Ovary (tissue), 9 donors: Measurements from ENCODE around the gene LRRC27. TPM values are rescaled to one million over a fixed set of nuclear protein-coding genes. Genes with fewer than 3 reads are reported as not detected.

Experiments used
- DNase-seq, 5 donors: peaks; one replicate each; pipeline ENCODE4 v3.0.0-alpha.2; 2019 to 2020
- H3K27ac ChIP-seq, 2 donors: fragments of 200-600 bp; one replicate each; pipeline versions ENCODE4 v1.5.1 to v1.8.0; 2019 to 2022
- H3K27me3 ChIP-seq: fragments of 200-600 bp; one replicate; pipeline ENCODE4 v1.8.0; 2022
- H3K36me3 ChIP-seq: fragments of 200-600 bp; sonication (generic); one replicate; pipeline ENCODE4 v1.5.1; 2019
- H3K4me1 ChIP-seq: one replicate; pipeline ENCODE4 v1.8.1; 2013; ENCODE audit warnings: mild to moderate bottlenecking, moderate library complexity; ENCODE audit not compliant: insufficient read depth
- H3K4me3 ChIP-seq: fragments of 200-600 bp; sonication (generic); one replicate; pipeline ENCODE4 v1.5.1; 2017
- H3K9me3 ChIP-seq, 2 donors: fragments of 200-600 bp in 1 of 2; sonication (generic) in 1 of 2; one replicate each; pipeline versions ENCODE4 v1.5.1 to v1.8.1; 2013 to 2019; ENCODE audit warnings: mild to moderate bottlenecking in 1 of 2, moderate library complexity in 1 of 2
- EP300 ChIP-seq: sonication (generic); formaldehyde crosslinking; IDR thresholded peaks from one replicate; pipeline ENCODE4 v1.6.1; 2017; ENCODE audit warnings: antibody characterized with exemption
- POLR2A ChIP-seq: fragments of 450-650 bp; IDR thresholded peaks from one replicate; pipeline ENCODE4 v1.6.1; 2017; ENCODE audit warnings: antibody characterized with exemption, mild to moderate bottlenecking, moderate library complexity
- WGBS, 3 donors: extraction: QIAGEN DNeasy Blood & Tissue Kit in 1 of 3; methylation state at CpG; one replicate each; pipeline versions ENCODE4 v1.1.5 to v1.1.7; 2013 to 2017; 5-methylcytosine and 5-hydroxymethylcytosine counted together
- intact Hi-C, 4 donors: fragments of 100-400 bp; cut with DNase I; formaldehyde crosslinking; loops; one replicate each; pipeline versions ENCODE4 v1.11.0 to v1.15.1; 2022 to 2023
- polyA plus RNA-seq, 2 donors: library from polyadenylated mRNA; stranded (reverse); fragments of 200-250 nt in 1 of 2; fragments of 350-450 nt in 1 of 2; fragmentation: Illumina TruSeq in 1 of 2; extraction: RNeasy Lipid Tissue Mini Kit (QIAGEN cat#74804) in 1 of 2; gene quantifications; one replicate each; pipeline ENCODE4 v1.2.3, GENCODE V29; 2013 to 2014
- total RNA-seq, 7 donors: library from RNA; depleted of rRNA in 2 of 7; stranded (reverse); fragments of >200 nt in 2 of 7; fragmentation: NEBNext Ultra II Directional in 3 of 7; extraction: Animal tissue kit (Norgen Biotek cat#: 25700) in 3 of 7; gene quantifications; one replicate each; pipeline versions ENCODE4 v1.1.0 to v1.2.4, GENCODE V29; 2016 to 2023
- TF ChIP-seq, protein P1 (sequence below), 3 donors: fragments of 450-650 bp in 2 of 3; fragments of 200-600 bp in 1 of 3; IDR thresholded peaks; one replicate each; pipeline versions ENCODE4 v1.5.1 to v1.8.0; 2016 to 2022; ENCODE audit warnings: antibody characterized with exemption in 3 of 3, mild to moderate bottlenecking in 1 of 3
- donor health status: DM: no; HTN: no; CAD: no; lungs with moderate emphysema.
- donor health status: DM: no; HTN: no; CAD: no.
- donor health status: Bipolar disorder and iron deficiency.
- donor health status: DM: yes; HTN: yes; CAD: no.
- donor health status: DM: no; HTN: no; CAD: no.
- donor health status: DM: yes; HTN: yes; CAD: no.

Gene LRRC27
- total and polyA plus RNA-seq, 9 donors, result 7.4 to 12.3 (median 9.3) TPM

DNA sequence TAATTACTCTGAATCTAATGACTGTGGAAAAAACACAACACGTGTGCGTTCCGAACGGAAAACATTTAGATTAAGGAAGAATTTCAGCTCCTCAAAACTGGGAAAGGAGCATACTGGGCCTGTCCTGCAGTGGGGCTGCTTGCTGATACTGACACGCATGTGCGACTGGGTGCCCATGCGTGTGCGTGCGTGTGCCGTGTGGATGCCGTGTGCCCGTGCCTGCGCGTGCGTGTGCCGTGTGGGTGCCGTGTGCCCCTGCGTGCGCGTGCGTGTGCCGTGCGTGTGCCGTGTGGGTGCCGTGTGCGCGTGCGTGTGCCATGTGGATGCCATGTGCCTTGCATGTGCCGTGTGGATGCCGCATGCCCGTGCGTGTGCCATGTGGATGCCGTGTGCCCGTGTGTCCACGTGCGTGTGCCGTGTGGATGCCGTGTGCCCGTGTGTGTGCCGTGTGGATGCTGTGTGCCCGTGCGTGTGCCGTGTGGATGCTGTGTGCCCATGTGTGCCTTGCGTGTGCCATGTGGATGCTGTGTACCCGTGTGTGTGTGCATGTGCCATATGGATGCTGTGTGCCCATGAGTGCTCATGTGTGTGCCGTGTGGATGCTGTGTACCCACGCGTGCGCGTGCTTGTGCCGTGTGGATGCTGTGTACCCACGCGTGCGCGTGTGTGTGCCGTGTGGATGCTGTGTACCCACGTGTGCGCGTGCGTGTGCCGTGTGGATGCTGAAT, 93.2 kb downstream of the LRRC27 start:
- no peak overlapping the region for H3K4me3 ChIP-seq
- WGBS, 3 donors, result 93 to 95% (median 94%) methylated on average over 61 of the region's 61 CpGs
- H3K27ac ChIP-seq, result no peak overlapping the region
- TF ChIP-seq, protein P1, sequence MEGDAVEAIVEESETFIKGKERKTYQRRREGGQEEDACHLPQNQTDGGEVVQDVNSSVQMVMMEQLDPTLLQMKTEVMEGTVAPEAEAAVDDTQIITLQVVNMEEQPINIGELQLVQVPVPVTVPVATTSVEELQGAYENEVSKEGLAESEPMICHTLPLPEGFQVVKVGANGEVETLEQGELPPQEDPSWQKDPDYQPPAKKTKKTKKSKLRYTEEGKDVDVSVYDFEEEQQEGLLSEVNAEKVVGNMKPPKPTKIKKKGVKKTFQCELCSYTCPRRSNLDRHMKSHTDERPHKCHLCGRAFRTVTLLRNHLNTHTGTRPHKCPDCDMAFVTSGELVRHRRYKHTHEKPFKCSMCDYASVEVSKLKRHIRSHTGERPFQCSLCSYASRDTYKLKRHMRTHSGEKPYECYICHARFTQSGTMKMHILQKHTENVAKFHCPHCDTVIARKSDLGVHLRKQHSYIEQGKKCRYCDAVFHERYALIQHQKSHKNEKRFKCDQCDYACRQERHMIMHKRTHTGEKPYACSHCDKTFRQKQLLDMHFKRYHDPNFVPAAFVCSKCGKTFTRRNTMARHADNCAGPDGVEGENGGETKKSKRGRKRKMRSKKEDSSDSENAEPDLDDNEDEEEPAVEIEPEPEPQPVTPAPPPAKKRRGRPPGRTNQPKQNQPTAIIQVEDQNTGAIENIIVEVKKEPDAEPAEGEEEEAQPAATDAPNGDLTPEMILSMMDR (IDR thresholded peaks at IDR 0.05), result no peak
- TF ChIP-seq EP300 (no peak), POLR2A (no peak)
- H3K27me3 ChIP-seq, result no peaks in the 10 kb centered on the region
- H3K4me1 ChIP-seq, result peaks cover 19% of the 10 kb centered on the region
- intact Hi-C loops, result no loop called here
- no peaks in the 10 kb centered on the region for H3K36me3 ChIP-seq
- H3K9me3 ChIP-seq, result no peaks in the 10 kb centered on the region
- no peak for DNase-seq

DNA sequence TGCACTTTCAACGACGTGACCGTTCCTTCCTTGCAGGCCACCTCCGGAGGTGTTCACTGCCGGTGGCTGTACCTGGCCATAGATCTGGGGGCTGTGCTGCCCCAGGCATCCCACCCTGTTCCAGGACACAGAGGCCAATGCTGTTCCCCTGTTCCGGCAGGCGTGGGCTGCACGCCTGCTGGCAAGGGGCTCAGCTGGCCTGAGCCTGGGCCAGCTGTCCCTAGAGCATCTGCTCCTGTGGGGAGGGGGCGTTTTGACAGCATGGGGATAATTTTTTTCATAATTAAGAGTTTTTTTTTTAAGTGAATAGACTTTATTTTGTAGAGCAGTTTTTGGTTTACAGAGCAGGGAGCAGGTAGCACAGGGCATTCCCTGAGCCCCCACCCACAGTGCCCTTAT, 93.8 kb downstream of the LRRC27 start:
- intact Hi-C loops, result no loop called here
- Histone ChIP-seq H3K4me3 (no peak overlapping the region), H3K27ac (no peak overlapping the region), H3K4me1 (peaks cover 16% of the 10 kb centered on the region), H3K9me3 (no peaks in the 10 kb centered on the region), H3K27me3 (no peaks in the 10 kb centered on the region), H3K36me3 (no peaks in the 10 kb centered on the region)
- no peak for DNase-seq
- 82 to 88% (median 85%) methylated on average over 9 of the region's 9 CpGs for WGBS, 3 donors
- TF ChIP-seq POLR2A (no peak), EP300 (no peak)
- TF ChIP-seq, protein P1 (IDR thresholded peaks at IDR 0.05), result no peak

DNA sequence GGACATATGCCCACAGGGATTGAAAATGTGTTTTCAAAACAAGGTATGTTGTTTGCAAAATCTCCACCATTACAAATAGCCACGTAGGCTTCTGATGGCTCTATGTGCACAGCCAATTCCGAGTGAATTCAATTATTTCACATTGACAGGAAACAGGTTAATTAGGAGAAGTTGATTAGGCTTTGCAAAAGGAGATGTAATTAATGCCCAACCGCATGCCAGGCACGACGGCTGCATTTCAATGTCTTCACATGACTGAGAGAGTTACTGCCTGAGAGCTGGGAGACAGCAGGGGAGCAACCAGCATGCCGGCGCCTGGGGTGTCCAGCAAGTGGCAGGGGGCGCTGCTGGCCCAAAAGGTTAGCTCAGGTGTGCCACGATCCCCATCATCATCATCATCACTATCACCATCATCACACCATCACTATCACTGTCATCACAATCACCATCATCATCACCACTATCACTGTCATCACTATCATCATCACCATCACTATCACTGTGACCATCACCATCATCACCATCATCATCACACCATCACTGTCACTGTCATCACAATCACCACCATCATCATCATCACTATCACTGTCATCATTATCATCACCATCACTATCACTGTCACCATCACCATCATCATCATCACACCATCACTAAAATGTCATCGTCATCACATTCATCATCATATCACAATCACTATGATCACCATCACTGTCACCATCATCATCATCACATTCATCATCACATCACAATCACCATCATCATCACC, 95.2 kb downstream of the LRRC27 start:
- 89 to 93% (median 91%) methylated on average over 10 of the region's 10 CpGs for WGBS, 3 donors
- intact Hi-C loops, result no loop called here
- Histone ChIP-seq H3K36me3 (no peaks in the 10 kb centered on the region), H3K27me3 (no peaks in the 10 kb centered on the region), H3K27ac (no peak overlapping the region), H3K9me3 (no peaks in the 10 kb centered on the region), H3K4me1 (peaks cover 5% of the 10 kb centered on the region), H3K4me3 (no peak overlapping the region)
- no peak for TF ChIP-seq POLR2A
- TF ChIP-seq, protein P1 (IDR thresholded peaks at IDR 0.05), result no peak
- no peak for TF ChIP-seq EP300
- no peak for DNase-seq

DNA sequence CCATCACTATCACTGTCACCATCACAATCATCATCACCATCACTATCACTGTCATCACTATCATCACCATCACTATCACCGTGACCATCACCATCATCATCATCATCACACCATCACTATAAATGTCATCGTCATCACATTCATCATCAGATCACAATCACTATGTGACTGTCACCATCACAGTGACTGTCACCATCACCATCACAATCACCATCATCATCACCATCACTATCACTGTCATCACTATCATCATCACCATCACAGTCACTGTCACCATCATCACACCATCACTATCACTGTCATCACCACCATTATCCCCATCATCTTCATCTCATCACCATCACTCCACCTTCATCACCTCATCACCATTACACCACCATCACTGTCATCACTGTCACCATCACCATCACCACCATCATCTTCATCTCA, 96.0 kb downstream of the LRRC27 start:
- intact Hi-C loops, result no loop called here
- no peak for DNase-seq
- no peak overlapping the region for H3K27ac ChIP-seq

More for the DNA sequence above, 96.0 kb downstream of the LRRC27 start:
- Histone ChIP-seq H3K4me3 (no peak overlapping the region), H3K36me3 (no peaks in the 10 kb centered on the region), H3K27me3 (no peaks in the 10 kb centered on the region), H3K4me1 (peaks cover 4% of the 10 kb centered on the region), H3K9me3 (no peaks in the 10 kb centered on the region)
- TF ChIP-seq EP300 (no peak), POLR2A (no peak)
- TF ChIP-seq, protein P1 (IDR thresholded peaks at IDR 0.05), result no peak
- 93 to 98% (median 97%) methylated on average over 2 of the region's 2 CpGs for WGBS, 3 donors
